DOHH2 (cell line): Measurements from ENCODE around the gene SLC9C2.

Experiments
- CTCF ChIP-seq: fragments of 200-600 bp; sonication (generic); IDR thresholded peaks from one replicate; pipeline ENCODE4 v1.5.1; 2014; ENCODE audit warnings: antibody characterized with exemption, mild to moderate bottlenecking, low read depth, low read length; ENCODE audit not compliant: poor library complexity, severe bottlenecking
- EZH2phosphoT487 ChIP-seq: fragments of 200-600 bp; sonication (generic); IDR thresholded peaks from 2 replicates; pipeline ENCODE4 v1.6.1; 2017; ENCODE audit warnings: borderline replicate concordance, mild to moderate bottlenecking, antibody characterized with exemption, low read length, moderate library complexity, mixed read lengths

GRCh38 chr1:173507205-173507846, 95.5 kb downstream of the SLC9C2 start:
- no peak for TF ChIP-seq CTCF
- no peak for TF ChIP-seq EZH2phosphoT487
